NCI-H2107 treated with DMSO at 0.1 percent for 48 hours (cell line): ENCODE measurements around the gene IKZF2.

Source experiments
- DNase-seq: peaks from one replicate; lab custom pipeline; 2025; ENCODE audit not compliant: unreplicated experiment; lab: John Stamatoyannopoulos, UW

Gene IKZF2

GRCh38 chr2:213151437-213152064, at the start of gene IKZF2:
Gene IKZF2, minus strand, starts transcription at chr2:213151612. Its CDS starts 2,983 bp downstream, at chr2:213148629.
- peak; percentile 62 for DNase-seq

GRCh38 chr2:213199871-213200270, 48.5 kb upstream of the IKZF2 start:
- DNase-seq: no peak

GRCh38 chr2:213189001-213189899, 37.8 kb upstream of the IKZF2 start:
- no peak for DNase-seq

- no peak for DNase-seq
Observed at GRCh38 chr2:213188533-213188867, 37.1 kb upstream of the IKZF2 start.

- no peak for DNase-seq
Observed at GRCh38 chr2:213187833-213188532, 36.6 kb upstream of the IKZF2 start.

GRCh38 chr2:213187386-213187785, 36.0 kb upstream of the IKZF2 start:
- DNase-seq: no peak

- DNase-seq: no peak
Observed at GRCh38 chr2:213185147-213185822, 33.9 kb upstream of the IKZF2 start.

- DNase-seq: no peak
Observed at GRCh38 chr2:213181712-213182111, 30.3 kb upstream of the IKZF2 start.

- no peak for DNase-seq
Observed at GRCh38 chr2:213177679-213178078, 26.3 kb upstream of the IKZF2 start.

GRCh38 chr2:213175673-213176247, 24.3 kb upstream of the IKZF2 start:
- DNase-seq: no peak

GRCh38 chr2:213172641-213173040, 21.2 kb upstream of the IKZF2 start:
- DNase-seq: no peak

GRCh38 chr2:213171147-213171546, 19.7 kb upstream of the IKZF2 start:
- DNase-seq: no peak

- DNase-seq: no peak
Observed at GRCh38 chr2:213167271-213167930, 16.0 kb upstream of the IKZF2 start.

- no peak for DNase-seq
Observed at GRCh38 chr2:213166109-213166508, 14.7 kb upstream of the IKZF2 start.

GRCh38 chr2:213164263-213164662, 12.9 kb upstream of the IKZF2 start:
- no peak for DNase-seq

- DNase-seq: no peak
Observed at GRCh38 chr2:213162516-213163118, 11.2 kb upstream of the IKZF2 start.

- DNase-seq: no peak
Observed at GRCh38 chr2:213161759-213162515, 10.5 kb upstream of the IKZF2 start.

GRCh38 chr2:213159768-213160167, 8.4 kb upstream of the IKZF2 start:
- DNase-seq: no peak

- no peak for DNase-seq
Observed at GRCh38 chr2:213157242-213157641, 5.8 kb upstream of the IKZF2 start.
